GM23338 (cell line): ENCODE results near the gene MPST. TPM values are rescaled to one million over a fixed set of nuclear protein-coding genes. Genes with fewer than 3 reads are reported as not detected.

Source experiments
- ATAC-seq: fragments of 200-7000 bp; cut with Tn5 transposase; 3 replicates; pipeline ENCODE4 v1.9.1; 2020
- DNase-seq: peaks from one replicate; pipeline ENCODE4 v3.0.0-alpha.2; 2015; ENCODE audit warnings: low spot score
- H2AFZ ChIP-seq: fragments of 200-600 bp; sonication (generic); 2 replicates; pipeline ENCODE4 v1.8.0; 2016; ENCODE audit warnings: antibody characterized with exemption, mild to moderate bottlenecking, moderate library complexity
- H3F3A ChIP-seq: fragments of 200-600 bp; sonication (generic); replicated peaks from 2 replicates; pipeline ENCODE4 v1.8.0; 2017; ENCODE audit warnings: antibody characterized with exemption, mixed run types, low read depth
- H3K27ac ChIP-seq: fragments of 200-600 bp; sonication (generic); 2 replicates; pipeline ENCODE4 v1.6.1; 2016; ENCODE audit warnings: low read depth
- H3K27me3 ChIP-seq: fragments of 200-600 bp; sonication (generic); 2 replicates; pipeline ENCODE4 v1.8.0; 2016; ENCODE audit warnings: mild to moderate bottlenecking, mixed run types, moderate library complexity; ENCODE audit not compliant: insufficient read depth
- H3K36me3 ChIP-seq: fragments of 200-600 bp; sonication (generic); 2 replicates; pipeline ENCODE4 v1.8.0; 2016; ENCODE audit warnings: mild to moderate bottlenecking; ENCODE audit not compliant: insufficient read depth
- H3K4me1 ChIP-seq: fragments of 200-600 bp; sonication (generic); 2 replicates; pipeline ENCODE4 v1.8.0; 2016; ENCODE audit warnings: mild to moderate bottlenecking, moderate library complexity; ENCODE audit not compliant: insufficient read depth
- H3K4me2 ChIP-seq: fragments of 200-600 bp; sonication (generic); 2 replicates; pipeline ENCODE4 v1.7.1; 2017; ENCODE audit warnings: mixed run types
- H3K4me3 ChIP-seq: fragments of 200-600 bp; sonication (generic); 2 replicates; pipeline ENCODE4 v1.6.1; 2016; ENCODE audit warnings: mixed run types
- H3K79me2 ChIP-seq: fragments of 200-600 bp; sonication (generic); replicated peaks from 2 replicates; pipeline ENCODE4 v1.8.0; 2017; ENCODE audit warnings: mild to moderate bottlenecking; ENCODE audit not compliant: insufficient read depth
- H3K9me2 ChIP-seq: fragments of 200-600 bp; sonication (generic); 2 replicates; pipeline ENCODE4 v1.8.0; 2017; ENCODE audit not compliant: insufficient read depth
- H4K20me1 ChIP-seq: fragments of 200-600 bp; sonication (generic); replicated peaks from 2 replicates; pipeline ENCODE4 v1.8.0; 2017; ENCODE audit warnings: mild to moderate bottlenecking; ENCODE audit not compliant: insufficient read depth
- H3K27ac Mint-ChIP-seq: 2 replicates; pipeline ENCODE4 v1.8.0; 2020; ENCODE audit warnings: inconsistent platforms, mild to moderate bottlenecking, moderate library complexity, mixed read lengths
- H3K27me3 Mint-ChIP-seq: 3 replicates; pipeline ENCODE4 v1.8.0; 2022; ENCODE audit warnings: low read depth, mild to moderate bottlenecking, moderate library complexity, mixed read lengths, inconsistent platforms; ENCODE audit not compliant: insufficient read depth, poor library complexity
- H3K36me3 Mint-ChIP-seq: 3 replicates; pipeline ENCODE4 v1.8.0; 2021; ENCODE audit warnings: low read depth, mild to moderate bottlenecking, inconsistent platforms, moderate library complexity, mixed read lengths
- H3K4me1 Mint-ChIP-seq: 3 replicates; pipeline ENCODE4 v1.8.0; 2020; ENCODE audit warnings: mild to moderate bottlenecking, inconsistent platforms, mixed read lengths
- H3K4me3 Mint-ChIP-seq: 3 replicates; pipeline ENCODE4 v1.8.0; 2021; ENCODE audit warnings: moderate library complexity, mild to moderate bottlenecking, inconsistent platforms, mixed read lengths
- H3K9me3 Mint-ChIP-seq: 3 replicates; pipeline ENCODE4 v1.8.0; 2020; ENCODE audit warnings: moderate library complexity, mild to moderate bottlenecking, inconsistent platforms, mixed read lengths
- EZH2phosphoT487 ChIP-seq: fragments of 200-600 bp; sonication (generic); IDR thresholded peaks from one replicate; pipeline ENCODE4 v1.8.1; 2018; ENCODE audit warnings: antibody characterized with exemption; ENCODE audit not compliant: unreplicated experiment
- JUNB ChIP-seq: IDR thresholded peaks from one replicate; pipeline ENCODE4 v1.6.1; 2016; ENCODE audit warnings: antibody characterized with exemption; ENCODE audit not compliant: unreplicated experiment
- NANOG ChIP-seq: IDR thresholded peaks from 2 replicates; pipeline ENCODE4 v1.6.1; 2016; ENCODE audit warnings: antibody characterized with exemption, borderline replicate concordance
- POLR2AphosphoS5 ChIP-seq: IDR thresholded peaks from 2 replicates; pipeline ENCODE4 v1.6.1; 2016; ENCODE audit warnings: antibody characterized with exemption, low read depth
- STAT1 ChIP-seq: IDR thresholded peaks from one replicate; pipeline ENCODE4 v1.6.1; 2016; ENCODE audit warnings: antibody characterized with exemption; ENCODE audit not compliant: unreplicated experiment
- ZNF114 ChIP-seq: fragments of 250-450 bp; sonication (Bioruptor Pico); IDR thresholded peaks from 2 replicates; pipeline ENCODE4 v1.5.0; 2020; ENCODE audit warnings: mild to moderate bottlenecking, moderate library complexity
- polyA plus RNA-seq: library from polyadenylated mRNA; unstranded; fragments of >200 nt; fragmentation: Nextera tagmentation; extraction: Ambion mirVana; gene quantifications from 2 replicates; pipeline ENCODE4 v1.2.1, GENCODE V29; 2016
- total RNA-seq: library from RNA; depleted of rRNA; stranded (reverse); fragments of >200 nt; shearing (Covaris generic); gene quantifications from 2 replicates; pipeline ENCODE4 v1.2.3, GENCODE V29; 2014
- TF ChIP-seq, protein P1 (sequence below), 2 experiments: fragments of 200-600 bp in 1 of 2; sonication (generic) in 1 of 2; conservative IDR thresholded peaks; 2 replicates each; pipeline versions ENCODE4 v1.5.1 to v1.6.1; 2016 to 2017; ENCODE audit warnings: antibody characterized with exemption in 2 of 2, low read depth in 2 of 2, mild to moderate bottlenecking in 2 of 2, moderate library complexity in 1 of 2
- TF ChIP-seq, protein P2 (sequence below): IDR thresholded peaks from one replicate; pipeline ENCODE4 v1.6.1; 2018; ENCODE audit warnings: antibody characterized with exemption; ENCODE audit not compliant: unreplicated experiment

The MPST gene
- total and polyA plus RNA-seq, 2 experiments from 2014 or later = 86.2 to 158 TPM

DNA sequence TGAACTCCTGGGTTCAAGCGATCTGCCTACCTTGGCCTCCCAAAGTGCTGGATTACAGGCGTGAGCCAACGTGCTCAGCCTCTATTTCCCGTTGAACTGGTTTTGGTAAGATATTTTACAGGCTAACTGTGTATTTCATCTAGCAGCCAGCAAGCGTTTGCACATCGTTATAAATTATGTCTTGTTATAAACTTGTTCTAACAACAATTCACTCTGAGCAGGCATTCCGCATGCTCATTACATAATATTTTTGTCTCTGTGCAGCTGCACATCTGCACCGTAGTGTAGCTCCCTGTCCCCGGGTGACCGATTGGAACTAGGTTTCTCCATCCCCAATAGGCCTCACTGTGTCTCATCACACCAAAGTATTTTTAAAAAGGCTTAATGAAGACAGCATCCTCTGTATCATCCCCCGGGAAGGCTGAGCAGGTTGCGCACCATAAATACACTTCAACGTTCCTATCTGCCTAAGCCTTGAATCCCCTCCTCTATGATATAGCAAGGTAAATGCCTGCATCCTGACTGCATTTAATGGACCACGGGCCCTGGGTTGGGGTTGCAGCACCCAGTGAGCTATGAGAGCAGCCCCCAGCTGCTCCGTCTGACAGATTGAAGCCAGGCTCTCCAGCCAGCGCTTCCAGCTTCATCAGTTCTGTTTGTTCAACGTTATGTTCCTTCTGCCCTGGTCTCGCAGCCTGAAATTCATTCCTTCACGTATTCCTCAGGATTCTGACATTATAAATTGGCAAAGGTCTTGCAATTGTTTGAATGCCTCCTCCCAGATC is 48.0 kb upstream of the MPST start (continued):
- TF ChIP-seq, protein P1, sequence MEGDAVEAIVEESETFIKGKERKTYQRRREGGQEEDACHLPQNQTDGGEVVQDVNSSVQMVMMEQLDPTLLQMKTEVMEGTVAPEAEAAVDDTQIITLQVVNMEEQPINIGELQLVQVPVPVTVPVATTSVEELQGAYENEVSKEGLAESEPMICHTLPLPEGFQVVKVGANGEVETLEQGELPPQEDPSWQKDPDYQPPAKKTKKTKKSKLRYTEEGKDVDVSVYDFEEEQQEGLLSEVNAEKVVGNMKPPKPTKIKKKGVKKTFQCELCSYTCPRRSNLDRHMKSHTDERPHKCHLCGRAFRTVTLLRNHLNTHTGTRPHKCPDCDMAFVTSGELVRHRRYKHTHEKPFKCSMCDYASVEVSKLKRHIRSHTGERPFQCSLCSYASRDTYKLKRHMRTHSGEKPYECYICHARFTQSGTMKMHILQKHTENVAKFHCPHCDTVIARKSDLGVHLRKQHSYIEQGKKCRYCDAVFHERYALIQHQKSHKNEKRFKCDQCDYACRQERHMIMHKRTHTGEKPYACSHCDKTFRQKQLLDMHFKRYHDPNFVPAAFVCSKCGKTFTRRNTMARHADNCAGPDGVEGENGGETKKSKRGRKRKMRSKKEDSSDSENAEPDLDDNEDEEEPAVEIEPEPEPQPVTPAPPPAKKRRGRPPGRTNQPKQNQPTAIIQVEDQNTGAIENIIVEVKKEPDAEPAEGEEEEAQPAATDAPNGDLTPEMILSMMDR (conservative IDR thresholded peaks at IDR 0.05; ENCODE audit: low read depth in 2 of 2) = no peak
- no peak for TF ChIP-seq ZNF114
- TF ChIP-seq STAT1 = no peak
- TF ChIP-seq POLR2AphosphoS5 = no peak
- no peak for TF ChIP-seq EZH2phosphoT487
- no peak for TF ChIP-seq NANOG
- no peak for TF ChIP-seq JUNB
- TF ChIP-seq, protein P2, sequence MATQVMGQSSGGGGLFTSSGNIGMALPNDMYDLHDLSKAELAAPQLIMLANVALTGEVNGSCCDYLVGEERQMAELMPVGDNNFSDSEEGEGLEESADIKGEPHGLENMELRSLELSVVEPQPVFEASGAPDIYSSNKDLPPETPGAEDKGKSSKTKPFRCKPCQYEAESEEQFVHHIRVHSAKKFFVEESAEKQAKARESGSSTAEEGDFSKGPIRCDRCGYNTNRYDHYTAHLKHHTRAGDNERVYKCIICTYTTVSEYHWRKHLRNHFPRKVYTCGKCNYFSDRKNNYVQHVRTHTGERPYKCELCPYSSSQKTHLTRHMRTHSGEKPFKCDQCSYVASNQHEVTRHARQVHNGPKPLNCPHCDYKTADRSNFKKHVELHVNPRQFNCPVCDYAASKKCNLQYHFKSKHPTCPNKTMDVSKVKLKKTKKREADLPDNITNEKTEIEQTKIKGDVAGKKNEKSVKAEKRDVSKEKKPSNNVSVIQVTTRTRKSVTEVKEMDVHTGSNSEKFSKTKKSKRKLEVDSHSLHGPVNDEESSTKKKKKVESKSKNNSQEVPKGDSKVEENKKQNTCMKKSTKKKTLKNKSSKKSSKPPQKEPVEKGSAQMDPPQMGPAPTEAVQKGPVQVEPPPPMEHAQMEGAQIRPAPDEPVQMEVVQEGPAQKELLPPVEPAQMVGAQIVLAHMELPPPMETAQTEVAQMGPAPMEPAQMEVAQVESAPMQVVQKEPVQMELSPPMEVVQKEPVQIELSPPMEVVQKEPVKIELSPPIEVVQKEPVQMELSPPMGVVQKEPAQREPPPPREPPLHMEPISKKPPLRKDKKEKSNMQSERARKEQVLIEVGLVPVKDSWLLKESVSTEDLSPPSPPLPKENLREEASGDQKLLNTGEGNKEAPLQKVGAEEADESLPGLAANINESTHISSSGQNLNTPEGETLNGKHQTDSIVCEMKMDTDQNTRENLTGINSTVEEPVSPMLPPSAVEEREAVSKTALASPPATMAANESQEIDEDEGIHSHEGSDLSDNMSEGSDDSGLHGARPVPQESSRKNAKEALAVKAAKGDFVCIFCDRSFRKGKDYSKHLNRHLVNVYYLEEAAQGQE = no peak

DNA sequence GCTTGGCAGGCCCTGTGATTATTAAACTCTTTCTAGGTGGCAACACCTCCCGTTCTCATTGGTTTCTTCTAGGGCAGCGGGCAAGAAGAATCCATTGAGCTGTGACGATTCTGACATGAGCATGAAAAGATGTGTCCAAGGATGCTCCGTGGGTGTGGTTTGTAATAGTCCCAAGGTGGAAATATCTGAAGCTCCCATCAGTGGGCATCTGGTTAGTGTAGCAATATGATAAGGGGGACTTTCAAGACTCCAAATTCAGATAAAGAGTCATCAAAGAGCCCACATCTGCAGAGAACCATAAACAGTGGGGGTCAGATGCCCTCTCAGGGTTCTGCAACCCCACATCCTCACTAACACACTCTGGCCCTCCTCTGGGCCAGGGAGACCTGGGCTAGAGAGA is 42.9 kb upstream of the MPST start:
- Histone ChIP-seq H3K4me1 (no peaks in the 10 kb centered on the region), H3K4me3 (no peak overlapping the region), H3F3A (no peaks in the 10 kb centered on the region), H3K9me2 (no peaks in the 10 kb centered on the region), H3K27ac (no peak overlapping the region), H3K36me3 (no peaks in the 10 kb centered on the region), H3K27me3 (no peaks in the 10 kb centered on the region), H3K4me2 (no peak overlapping the region), H2AFZ (0 out of 2 replicates have a peak overlapping the region, but pooled peaks have one; percentile 82), H3K79me2 (no peaks in the 10 kb centered on the region), H4K20me1 (no peaks in the 10 kb centered on the region)
- no peaks in the 10 kb centered on the region; the same call in 2 of the 3 replicates for H3K9me3 Mint-ChIP-seq
- no peak for TF ChIP-seq POLR2AphosphoS5
- DNase-seq (no peak), ATAC-seq (no peak)
- H3K36me3 Mint-ChIP-seq = no peaks in the 10 kb centered on the region
- peaks cover 3% of the 10 kb centered on the region for H3K27me3 Mint-ChIP-seq
- no peak overlapping the region for H3K4me3 Mint-ChIP-seq
- peaks cover 17% of the 10 kb centered on the region for H3K4me1 Mint-ChIP-seq
- H3K27ac Mint-ChIP-seq = no peak overlapping the region
